ENCODE results near the gene AMH. TPM values are rescaled to one million over a fixed set of nuclear protein-coding genes. Genes with fewer than 3 reads are reported as not detected.

Gene AMH
- total RNA-seq, 1 experiment from 2014 or later = 1.9 TPM

DNA sequence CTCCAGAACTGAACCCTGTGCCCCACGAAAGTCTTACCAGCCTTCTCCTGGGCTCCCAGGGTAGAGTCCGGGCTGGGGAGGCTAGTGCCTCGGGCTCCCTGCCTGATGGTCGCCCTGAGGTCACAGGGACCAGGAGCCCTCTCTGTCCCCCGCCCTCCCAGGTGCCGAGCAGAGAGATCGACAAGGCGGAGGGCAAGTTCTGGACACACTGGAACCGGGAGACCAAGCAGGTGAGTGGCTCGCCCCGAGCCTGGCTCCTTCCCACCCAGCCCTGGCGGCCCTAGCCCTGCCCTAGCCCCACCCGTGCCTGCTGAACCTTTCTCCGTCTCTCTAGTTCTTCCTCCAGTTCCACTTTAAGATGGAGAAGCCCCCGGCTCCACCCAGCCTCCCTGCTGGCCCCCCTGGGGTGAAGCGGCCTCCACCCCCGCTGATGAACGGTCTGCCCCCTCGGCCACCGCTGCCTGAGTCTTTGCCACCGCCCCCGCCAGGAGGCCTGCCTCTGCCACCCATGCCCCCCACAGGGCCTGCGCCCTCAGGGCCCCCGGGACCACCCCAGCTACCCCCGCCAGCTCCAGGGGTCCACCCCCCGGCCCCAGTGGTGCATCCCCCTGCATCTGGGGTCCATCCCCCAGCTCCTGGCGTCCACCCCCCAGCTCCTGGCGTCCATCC is 1.6 kb upstream of the AMH start:
- DNase-seq = no peak
- H3K36me3 ChIP-seq (ENCODE audit: insufficient read depth, low read length) = no peaks in the 10 kb centered on the region; the same call in 1 of the 2 replicates
- no peak overlapping the region for H3K9ac ChIP-seq (ENCODE audit: low read length)
- no peak overlapping the region for H3K4me2 ChIP-seq (ENCODE audit: low read depth, low read length, poor library complexity, severe bottlenecking)
- no peak overlapping the region for H3K4me3 ChIP-seq (ENCODE audit: low read length)
- H3K27ac ChIP-seq (ENCODE audit: low read length) = no peak overlapping the region
- H4K20me1 ChIP-seq (ENCODE audit: insufficient read depth, low read depth, low read length) = peaks cover 16% of the 10 kb centered on the region
- H2AFZ ChIP-seq (ENCODE audit: low read length) = no peak overlapping the region
- peaks cover 8% of the 10 kb centered on the region for H3K79me2 ChIP-seq (ENCODE audit: low read length)
- no peaks in the 10 kb centered on the region for H3K27me3 ChIP-seq (ENCODE audit: low read length)
- peaks cover 1% of the 10 kb centered on the region for H3K4me1 ChIP-seq (ENCODE audit: low read length)
- no peaks in the 10 kb centered on the region for H3K9me3 ChIP-seq (ENCODE audit: low read length)
- no peaks in the 10 kb centered on the region for H3K9me2 ChIP-seq (replicated peaks; ENCODE audit: insufficient read depth, low read length)

DNA sequence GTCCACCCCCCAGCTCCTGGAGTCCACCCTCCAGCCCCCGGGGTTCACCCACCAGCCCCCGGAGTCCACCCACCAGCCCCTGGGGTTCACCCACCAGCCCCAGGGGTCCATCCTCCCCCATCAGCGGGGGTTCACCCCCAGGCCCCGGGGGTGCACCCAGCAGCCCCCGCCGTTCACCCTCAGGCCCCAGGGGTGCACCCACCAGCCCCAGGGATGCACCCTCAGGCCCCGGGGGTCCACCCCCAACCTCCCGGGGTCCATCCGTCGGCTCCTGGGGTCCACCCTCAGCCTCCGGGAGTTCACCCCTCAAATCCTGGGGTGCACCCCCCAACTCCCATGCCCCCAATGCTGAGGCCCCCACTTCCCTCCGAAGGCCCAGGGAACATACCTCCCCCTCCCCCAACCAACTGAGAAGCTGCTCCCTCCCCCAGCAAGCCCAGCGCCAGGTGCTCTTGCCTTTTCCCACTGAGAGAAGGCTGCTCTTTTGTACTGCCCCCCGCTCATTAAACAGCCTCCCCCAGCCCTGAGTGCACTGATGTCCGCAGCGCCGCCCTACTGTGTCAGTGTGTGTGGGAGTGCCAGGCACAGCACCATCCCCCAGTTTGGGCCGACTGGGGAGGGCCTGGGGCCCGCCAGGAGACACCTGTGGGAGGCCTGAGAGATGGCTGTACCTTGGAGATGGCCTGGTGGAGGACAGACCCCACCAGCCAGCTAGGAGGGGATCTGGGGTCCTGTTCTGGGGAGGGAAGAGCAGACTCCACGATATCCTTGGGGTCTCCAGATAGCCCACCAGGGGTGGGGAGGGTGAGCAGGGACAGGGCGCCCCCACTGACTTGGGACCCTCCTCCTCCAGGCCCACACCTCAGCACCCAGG is 750 bp upstream of the AMH start:
- Histone ChIP-seq H2AFZ (ENCODE audit: low read length) (no peak overlapping the region), H3K27ac (ENCODE audit: low read length) (no peak overlapping the region), H3K27me3 (ENCODE audit: low read length) (no peaks in the 10 kb centered on the region), H3K79me2 (ENCODE audit: low read length) (no peaks in the 10 kb centered on the region), H3K9ac (ENCODE audit: low read length) (no peak overlapping the region), H3K4me1 (ENCODE audit: low read length) (peaks cover 9% of the 10 kb centered on the region), H3K4me3 (ENCODE audit: low read length) (no peak overlapping the region), H4K20me1 (ENCODE audit: insufficient read depth, low read depth, low read length) (peaks cover 19% of the 10 kb centered on the region), H3K36me3 (ENCODE audit: insufficient read depth, low read length) (no peaks in the 10 kb centered on the region; the same call in 1 of the 2 replicates), H3K4me2 (ENCODE audit: low read depth, low read length, poor library complexity, severe bottlenecking) (no peak overlapping the region), H3K9me2 (replicated peaks; ENCODE audit: insufficient read depth, low read length) (no peaks in the 10 kb centered on the region), H3K9me3 (ENCODE audit: low read length) (no peaks in the 10 kb centered on the region)
- no peak for DNase-seq

- Histone ChIP-seq H3K9me3 (ENCODE audit: low read length) (no peaks in the 10 kb centered on the region), H3K27ac (ENCODE audit: low read length) (no peak overlapping the region), H3K4me2 (ENCODE audit: low read depth, low read length, poor library complexity, severe bottlenecking) (no peak overlapping the region), H3K9ac (ENCODE audit: low read length) (no peak overlapping the region), H3K4me1 (ENCODE audit: low read length) (peaks cover 9% of the 10 kb centered on the region), H3K27me3 (ENCODE audit: low read length) (no peaks in the 10 kb centered on the region), H2AFZ (ENCODE audit: low read length) (no peak overlapping the region), H3K79me2 (ENCODE audit: low read length) (no peaks in the 10 kb centered on the region), H3K9me2 (replicated peaks; ENCODE audit: insufficient read depth, low read length) (no peaks in the 10 kb centered on the region), H3K36me3 (ENCODE audit: insufficient read depth, low read length) (no peaks in the 10 kb centered on the region; the same call in 1 of the 2 replicates), H3K4me3 (ENCODE audit: low read length) (no peak overlapping the region), H4K20me1 (ENCODE audit: insufficient read depth, low read depth, low read length) (peaks cover 19% of the 10 kb centered on the region)
- no peak for DNase-seq
Measured at GRCh38 chr19:2249880-2250765, 1.0 kb downstream of the AMH start.

- no peaks in the 10 kb centered on the region for H3K79me2 ChIP-seq (ENCODE audit: low read length)
Measured at GRCh38 chr19:2250766-2251105, 1.6 kb downstream of the AMH start.

GRCh38 chr19:2251106-2252054 is 2.3 kb downstream of the AMH start:
- Histone ChIP-seq H3K9ac (ENCODE audit: low read length) (no peak overlapping the region), H4K20me1 (ENCODE audit: insufficient read depth, low read depth, low read length) (peaks cover 19% of the 10 kb centered on the region), H3K79me2 (ENCODE audit: low read length) (no peaks in the 10 kb centered on the region), H3K4me1 (ENCODE audit: low read length) (peaks cover 15% of the 10 kb centered on the region), H3K36me3 (ENCODE audit: insufficient read depth, low read length) (no peaks in the 10 kb centered on the region; the same call in 1 of the 2 replicates), H3K9me3 (ENCODE audit: low read length) (no peaks in the 10 kb centered on the region), H3K9me2 (replicated peaks; ENCODE audit: insufficient read depth, low read length) (no peaks in the 10 kb centered on the region), H3K4me3 (ENCODE audit: low read length) (no peak overlapping the region), H3K4me2 (ENCODE audit: low read depth, low read length, poor library complexity, severe bottlenecking) (no peak overlapping the region), H3K27ac (ENCODE audit: low read length) (no peak overlapping the region), H2AFZ (ENCODE audit: low read length) (no peak overlapping the region), H3K27me3 (ENCODE audit: low read length) (no peaks in the 10 kb centered on the region)
- DNase-seq = no peak

More at GRCh38 chr19:2250766-2251105, 1.6 kb downstream of the AMH start:
- Histone ChIP-seq H3K9me2 (replicated peaks; ENCODE audit: insufficient read depth, low read length) (no peaks in the 10 kb centered on the region), H3K27ac (ENCODE audit: low read length) (no peak overlapping the region), H2AFZ (ENCODE audit: low read length) (no peak overlapping the region), H3K9ac (ENCODE audit: low read length) (no peak overlapping the region), H3K4me3 (ENCODE audit: low read length) (no peak overlapping the region), H3K4me2 (ENCODE audit: low read depth, low read length, poor library complexity, severe bottlenecking) (no peak overlapping the region), H3K27me3 (ENCODE audit: low read length) (no peaks in the 10 kb centered on the region), H3K4me1 (ENCODE audit: low read length) (peaks cover 14% of the 10 kb centered on the region), H4K20me1 (ENCODE audit: insufficient read depth, low read depth, low read length) (peaks cover 19% of the 10 kb centered on the region), H3K36me3 (ENCODE audit: insufficient read depth, low read length) (no peaks in the 10 kb centered on the region; the same call in 1 of the 2 replicates), H3K9me3 (ENCODE audit: low read length) (no peaks in the 10 kb centered on the region)
- DNase-seq = no peak

- Histone ChIP-seq H4K20me1 (ENCODE audit: insufficient read depth, low read depth, low read length) (peaks cover 19% of the 10 kb centered on the region), H3K36me3 (ENCODE audit: insufficient read depth, low read length) (no peaks in the 10 kb centered on the region), H3K9me3 (ENCODE audit: low read length) (no peaks in the 10 kb centered on the region), H2AFZ (ENCODE audit: low read length) (no peak overlapping the region), H3K4me3 (ENCODE audit: low read length) (no peak overlapping the region), H3K27me3 (ENCODE audit: low read length) (no peaks in the 10 kb centered on the region), H3K4me1 (ENCODE audit: low read length) (peaks cover 15% of the 10 kb centered on the region), H3K9me2 (replicated peaks; ENCODE audit: insufficient read depth, low read length) (no peaks in the 10 kb centered on the region), H3K9ac (ENCODE audit: low read length) (no peak overlapping the region), H3K27ac (ENCODE audit: low read length) (no peak overlapping the region), H3K79me2 (ENCODE audit: low read length) (no peaks in the 10 kb centered on the region), H3K4me2 (ENCODE audit: low read depth, low read length, poor library complexity, severe bottlenecking) (no peak overlapping the region)
- no peak for DNase-seq
Measured at GRCh38 chr19:2252055-2252796, 3.1 kb downstream of the AMH start.

- no peak overlapping the region for H2AFZ ChIP-seq (ENCODE audit: low read length)
- H3K9ac ChIP-seq (ENCODE audit: low read length) = no peak overlapping the region
- no peaks in the 10 kb centered on the region for H3K9me2 ChIP-seq (replicated peaks; ENCODE audit: insufficient read depth, low read length)
- H3K4me1 ChIP-seq (ENCODE audit: low read length) = peaks cover 15% of the 10 kb centered on the region
- H3K9me3 ChIP-seq (ENCODE audit: low read length) = no peaks in the 10 kb centered on the region
- peaks cover 19% of the 10 kb centered on the region for H4K20me1 ChIP-seq (ENCODE audit: insufficient read depth, low read depth, low read length)
- H3K4me2 ChIP-seq (ENCODE audit: low read depth, low read length, poor library complexity, severe bottlenecking) = peak overlapping the region; percentile 47
- H3K27ac ChIP-seq (ENCODE audit: low read length) = no peak overlapping the region
- no peak overlapping the region for H3K4me3 ChIP-seq (ENCODE audit: low read length)
- H3K79me2 ChIP-seq (ENCODE audit: low read length) = no peaks in the 10 kb centered on the region
- H3K27me3 ChIP-seq (ENCODE audit: low read length) = no peaks in the 10 kb centered on the region
- H3K36me3 ChIP-seq (ENCODE audit: insufficient read depth, low read length) = no peaks in the 10 kb centered on the region
- no peak for DNase-seq
Measured at GRCh38 chr19:2252797-2253105, 3.6 kb downstream of the AMH start.
